Ovary (tissue), 9 donors: ENCODE measurements around the gene SBF2. TPM values are rescaled to one million over a fixed set of nuclear protein-coding genes. Genes with fewer than 3 reads are reported as not detected.
"Not testable (repeated sequence)": the region's sequence is repeated elsewhere in the genome, so short reads cannot be mapped to it uniquely, and the experiment has no call there.

Experiments used
- DNase-seq, 5 donors: peaks; one replicate each; pipeline ENCODE4 v3.0.0-alpha.2; 2019 to 2020
- H3K27ac ChIP-seq, 2 donors: fragments of 200-600 bp; one replicate each; pipeline versions ENCODE4 v1.5.1 to v1.8.0; 2019 to 2022
- H3K27me3 ChIP-seq: fragments of 200-600 bp; one replicate; pipeline ENCODE4 v1.8.0; 2022
- H3K36me3 ChIP-seq: fragments of 200-600 bp; sonication (generic); one replicate; pipeline ENCODE4 v1.5.1; 2019
- H3K4me1 ChIP-seq: one replicate; pipeline ENCODE4 v1.8.1; 2013; ENCODE audit warnings: mild to moderate bottlenecking, moderate library complexity; ENCODE audit not compliant: insufficient read depth
- H3K4me3 ChIP-seq: fragments of 200-600 bp; sonication (generic); one replicate; pipeline ENCODE4 v1.5.1; 2017
- H3K9me3 ChIP-seq, 2 donors: fragments of 200-600 bp in 1 of 2; sonication (generic) in 1 of 2; one replicate each; pipeline versions ENCODE4 v1.5.1 to v1.8.1; 2013 to 2019; ENCODE audit warnings: mild to moderate bottlenecking in 1 of 2, moderate library complexity in 1 of 2
- EP300 ChIP-seq: sonication (generic); formaldehyde crosslinking; IDR thresholded peaks from one replicate; pipeline ENCODE4 v1.6.1; 2017; ENCODE audit warnings: antibody characterized with exemption
- POLR2A ChIP-seq: fragments of 450-650 bp; IDR thresholded peaks from one replicate; pipeline ENCODE4 v1.6.1; 2017; ENCODE audit warnings: antibody characterized with exemption, mild to moderate bottlenecking, moderate library complexity
- WGBS, 3 donors: extraction: QIAGEN DNeasy Blood & Tissue Kit in 1 of 3; methylation state at CpG; one replicate each; pipeline versions ENCODE4 v1.1.5 to v1.1.7; 2013 to 2017; 5-methylcytosine and 5-hydroxymethylcytosine counted together
- intact Hi-C, 4 donors: fragments of 100-400 bp; cut with DNase I; formaldehyde crosslinking; loops; one replicate each; pipeline versions ENCODE4 v1.11.0 to v1.15.1; 2022 to 2023
- polyA plus RNA-seq, 2 donors: library from polyadenylated mRNA; stranded (reverse); fragments of 200-250 nt in 1 of 2; fragments of 350-450 nt in 1 of 2; fragmentation: Illumina TruSeq in 1 of 2; extraction: RNeasy Lipid Tissue Mini Kit (QIAGEN cat#74804) in 1 of 2; gene quantifications; one replicate each; pipeline ENCODE4 v1.2.3, GENCODE V29; 2013 to 2014
- total RNA-seq, 7 donors: library from RNA; depleted of rRNA in 2 of 7; stranded (reverse); fragments of >200 nt in 2 of 7; fragmentation: NEBNext Ultra II Directional in 3 of 7; extraction: Animal tissue kit (Norgen Biotek cat#: 25700) in 3 of 7; gene quantifications; one replicate each; pipeline versions ENCODE4 v1.1.0 to v1.2.4, GENCODE V29; 2016 to 2023
- TF ChIP-seq, protein P1 (sequence below), 3 donors: fragments of 450-650 bp in 2 of 3; fragments of 200-600 bp in 1 of 3; IDR thresholded peaks; one replicate each; pipeline versions ENCODE4 v1.5.1 to v1.8.0; 2016 to 2022; ENCODE audit warnings: antibody characterized with exemption in 3 of 3, mild to moderate bottlenecking in 1 of 3
- donor health status: DM: no; HTN: no; CAD: no; lungs with moderate emphysema.
- donor health status: DM: no; HTN: no; CAD: no.
- donor health status: Bipolar disorder and iron deficiency.
- donor health status: DM: yes; HTN: yes; CAD: no.
- donor health status: DM: no; HTN: no; CAD: no.
- donor health status: DM: yes; HTN: yes; CAD: no.

The SBF2 gene
- total and polyA plus RNA-seq, 9 donors: 27.4 to 77.5 (median 50.8) TPM

DNA sequence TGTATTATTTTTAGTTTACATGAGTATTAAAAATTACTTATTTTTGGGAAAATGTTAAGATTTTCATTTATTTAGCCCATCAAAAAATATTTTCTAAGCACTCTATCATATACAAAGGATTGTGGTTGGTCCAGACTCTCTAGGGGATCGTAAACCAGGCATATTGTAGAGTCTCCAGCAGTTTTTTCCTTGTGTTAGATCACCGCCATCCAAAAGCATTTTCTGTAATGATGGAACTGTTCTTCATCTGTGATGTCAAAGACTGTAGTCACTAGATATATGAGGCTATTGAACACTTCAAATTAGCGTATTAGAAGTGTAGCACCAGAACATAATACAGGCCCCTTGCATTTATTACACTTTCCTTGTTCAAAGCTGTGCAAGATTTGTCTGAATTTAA, 154.9 kb downstream of the SBF2 start:
- DNase-seq: no peak
- no peaks in the 10 kb centered on the region for H3K9me3 ChIP-seq
- H3K4me3 ChIP-seq: no peak overlapping the region
- peaks cover 4% of the 10 kb centered on the region for H3K4me1 ChIP-seq
- no peaks in the 10 kb centered on the region for H3K36me3 ChIP-seq
- no peak overlapping the region for H3K27ac ChIP-seq
- intact Hi-C loops: loop anchor here in 1 of 4 donors (5.0 kb wide), 1 partner anchor 848 kb away; no protein-coding TSS in a partner anchor
- WGBS, 3 donors: 97 to 98% (median 98%) methylated on average over 3 of the region's 3 CpGs
- no peaks in the 10 kb centered on the region for H3K27me3 ChIP-seq
- TF ChIP-seq EP300 (no peak), POLR2A (no peak)
- TF ChIP-seq, protein P1, sequence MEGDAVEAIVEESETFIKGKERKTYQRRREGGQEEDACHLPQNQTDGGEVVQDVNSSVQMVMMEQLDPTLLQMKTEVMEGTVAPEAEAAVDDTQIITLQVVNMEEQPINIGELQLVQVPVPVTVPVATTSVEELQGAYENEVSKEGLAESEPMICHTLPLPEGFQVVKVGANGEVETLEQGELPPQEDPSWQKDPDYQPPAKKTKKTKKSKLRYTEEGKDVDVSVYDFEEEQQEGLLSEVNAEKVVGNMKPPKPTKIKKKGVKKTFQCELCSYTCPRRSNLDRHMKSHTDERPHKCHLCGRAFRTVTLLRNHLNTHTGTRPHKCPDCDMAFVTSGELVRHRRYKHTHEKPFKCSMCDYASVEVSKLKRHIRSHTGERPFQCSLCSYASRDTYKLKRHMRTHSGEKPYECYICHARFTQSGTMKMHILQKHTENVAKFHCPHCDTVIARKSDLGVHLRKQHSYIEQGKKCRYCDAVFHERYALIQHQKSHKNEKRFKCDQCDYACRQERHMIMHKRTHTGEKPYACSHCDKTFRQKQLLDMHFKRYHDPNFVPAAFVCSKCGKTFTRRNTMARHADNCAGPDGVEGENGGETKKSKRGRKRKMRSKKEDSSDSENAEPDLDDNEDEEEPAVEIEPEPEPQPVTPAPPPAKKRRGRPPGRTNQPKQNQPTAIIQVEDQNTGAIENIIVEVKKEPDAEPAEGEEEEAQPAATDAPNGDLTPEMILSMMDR (IDR thresholded peaks at IDR 0.05): no peak

DNA sequence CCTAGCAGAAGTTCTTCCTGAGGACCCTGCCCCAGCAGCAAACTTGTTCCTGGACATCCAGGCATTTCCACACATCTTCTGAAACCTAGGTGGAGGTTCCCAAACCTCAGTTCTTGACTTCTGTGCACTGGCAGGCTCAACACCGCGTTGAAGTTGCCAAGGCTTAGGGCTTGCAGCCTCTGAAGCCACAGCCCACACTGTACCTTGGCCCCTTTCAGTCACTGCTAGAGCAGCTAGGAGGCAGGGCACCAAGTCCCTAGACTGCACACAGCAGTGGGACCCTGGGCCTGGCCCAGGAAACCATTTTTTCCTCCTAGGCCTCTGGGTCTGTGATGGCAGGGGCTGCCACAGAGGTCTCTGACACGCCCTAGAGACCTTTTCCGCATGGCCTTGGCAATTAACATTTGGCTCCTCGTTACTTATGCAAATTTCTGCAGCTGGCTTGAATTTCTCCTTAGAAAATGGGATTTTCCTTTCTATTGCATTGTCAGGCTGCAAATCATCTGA, 159.0 kb downstream of the SBF2 start:
- no peaks in the 10 kb centered on the region for H3K27me3 ChIP-seq
- DNase-seq: no peak

DNA sequence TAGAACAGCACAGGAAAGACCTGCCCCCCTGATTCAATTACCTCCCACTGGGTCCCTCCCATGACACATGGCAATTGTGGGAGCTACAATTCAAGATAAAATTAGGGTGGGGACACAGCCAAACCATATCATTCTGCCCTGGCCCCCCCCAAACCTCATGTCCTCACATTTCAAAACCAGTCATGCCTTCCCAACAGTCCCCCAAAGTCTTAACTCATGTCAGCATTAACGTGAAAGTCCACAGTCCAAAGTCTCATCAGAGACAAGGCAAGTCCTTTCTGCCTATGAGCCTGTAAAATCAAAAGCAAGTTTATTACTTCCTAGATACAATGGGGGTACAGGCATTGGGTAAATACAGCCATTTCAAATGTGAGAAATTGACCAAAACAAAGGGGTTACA, 159.8 kb downstream of the SBF2 start:
- 91 to 94% (median 93%) methylated on average over 1 of the region's 1 CpG for WGBS, 3 donors
- H3K27ac ChIP-seq, H3K4me1 ChIP-seq, H3K9me3 ChIP-seq, DNase-seq, intact Hi-C loops, H3K4me3 ChIP-seq, H3K27me3 ChIP-seq, H3K36me3 ChIP-seq: not testable (repeated sequence)

More for the DNA sequence above, 159.0 kb downstream of the SBF2 start:
- H3K4me3 ChIP-seq: no peak overlapping the region
- WGBS, 3 donors: 94 to 100% (median 96%) methylated on average over 5 of the region's 5 CpGs
- H3K27ac ChIP-seq: no peak overlapping the region
- TF ChIP-seq, protein P1 (IDR thresholded peaks at IDR 0.05): no peak
- no peak for TF ChIP-seq EP300
- no peak for TF ChIP-seq POLR2A
- peaks cover 3% of the 10 kb centered on the region for H3K4me1 ChIP-seq
- intact Hi-C loops: loop anchor here in 1 of 4 donors (5.0 kb wide), 1 partner anchor 852 kb away; no protein-coding TSS in a partner anchor
- no peaks in the 10 kb centered on the region for H3K36me3 ChIP-seq
- no peaks in the 10 kb centered on the region for H3K9me3 ChIP-seq

DNA sequence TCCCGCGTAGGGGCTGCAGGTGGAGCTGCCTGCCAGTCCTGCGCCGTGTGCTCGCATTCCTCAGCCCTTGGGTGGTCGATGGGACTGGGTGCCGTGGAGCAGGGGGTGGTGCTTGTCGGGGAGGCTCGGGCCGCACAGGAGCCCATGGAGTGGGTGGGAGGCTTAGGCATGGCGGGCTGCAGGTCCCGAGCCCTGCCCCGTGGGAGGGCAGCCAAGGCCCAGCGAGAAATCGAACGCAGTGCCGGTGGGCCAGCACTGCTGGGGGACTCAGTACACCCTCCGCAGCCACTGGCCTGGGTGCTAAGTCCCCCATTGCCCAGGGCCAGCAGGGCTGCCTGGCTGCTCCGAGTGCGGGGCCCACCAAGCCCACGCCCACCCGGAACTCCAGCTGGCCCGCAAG, 160.8 kb downstream of the SBF2 start:
- H3K4me3 ChIP-seq, H3K27ac ChIP-seq, DNase-seq, intact Hi-C loops, H3K9me3 ChIP-seq, H3K27me3 ChIP-seq, H3K36me3 ChIP-seq, H3K4me1 ChIP-seq: not testable (repeated sequence)
- 87 to 95% (median 90%) methylated on average over 8 to 23 of the region's 23 CpGs for WGBS, 3 donors

DNA sequence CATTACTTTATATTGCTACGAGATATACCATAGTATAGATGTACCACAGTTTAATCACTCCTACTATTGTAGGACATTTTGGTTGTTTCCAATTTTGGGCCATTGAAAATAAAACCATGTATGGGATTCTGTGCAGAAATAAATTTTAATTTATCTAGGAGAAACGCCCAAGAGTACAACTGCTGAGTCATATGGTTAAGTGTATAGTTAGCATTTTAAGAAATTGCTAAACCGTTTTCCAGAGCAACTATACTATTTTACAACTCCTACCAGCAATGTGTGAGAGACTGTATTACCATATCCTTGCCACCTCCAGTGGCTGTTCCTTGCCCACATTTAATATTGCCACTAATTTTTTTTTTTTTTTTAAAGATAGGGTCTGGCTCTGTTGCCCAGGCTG, 163.1 kb downstream of the SBF2 start:
- intact Hi-C loops: no loop called here
- H3K36me3 ChIP-seq: no peaks in the 10 kb centered on the region
- no peaks in the 10 kb centered on the region for H3K9me3 ChIP-seq
- 83 to 85% (median 85%) methylated on average over 3 of the region's 3 CpGs for WGBS, 3 donors
- DNase-seq: no peak
- TF ChIP-seq, protein P1 (IDR thresholded peaks at IDR 0.05): no peak
- TF ChIP-seq POLR2A (no peak), EP300 (no peak)
- H3K27me3 ChIP-seq: no peaks in the 10 kb centered on the region
- H3K27ac ChIP-seq: no peak overlapping the region
- H3K4me1 ChIP-seq: no peaks in the 10 kb centered on the region
- no peak overlapping the region for H3K4me3 ChIP-seq

DNA sequence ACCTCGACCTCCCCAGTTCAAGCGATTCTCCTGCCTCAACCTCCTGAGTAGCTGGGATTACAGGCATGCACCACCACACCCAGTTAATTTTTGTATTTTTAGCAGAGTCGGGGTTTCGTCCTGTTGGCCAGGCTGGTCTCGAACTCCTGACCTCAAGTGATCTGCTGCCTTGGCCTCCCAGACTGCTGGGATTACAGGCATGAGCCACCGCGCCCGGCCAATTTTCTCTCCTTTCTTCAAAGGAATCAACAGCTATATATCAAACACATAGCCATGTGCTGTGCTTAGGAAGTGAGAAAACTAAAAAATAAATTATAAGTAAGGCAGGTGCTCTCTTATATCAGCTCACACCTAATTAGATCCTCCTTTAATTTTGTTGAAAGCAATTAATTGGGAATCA, 164.8 kb downstream of the SBF2 start:
- H3K27ac ChIP-seq, H3K4me3 ChIP-seq, H3K4me1 ChIP-seq, H3K36me3 ChIP-seq, DNase-seq, intact Hi-C loops, H3K9me3 ChIP-seq, H3K27me3 ChIP-seq: not testable (repeated sequence)
- WGBS, 3 donors: 75 to 87% (median 81%) methylated on average over 8 of the region's 8 CpGs
